AG04449 (cell line): ENCODE results near the gene ZBTB7B.

Source experiments
- CTCF ChIA-PET: fragments of 350-600 bp; formaldehyde crosslinking; extraction: SDS; loops from one replicate; lab custom pipeline; 2021; ENCODE audit warnings: antibody characterized with exemption; lab: Yijun Ruan, JAX
- POLR2A ChIA-PET: fragments of 400-600, 350-600 bp; formaldehyde crosslinking; extraction: SDS; loops from one replicate; lab custom pipeline; 2020; ENCODE audit warnings: antibody characterized with exemption, inconsistent platforms; lab: Yijun Ruan, JAX
- DNase-seq: peaks from one replicate; pipeline ENCODE4 v3.0.0-alpha.2; 2010; ENCODE audit warnings: low read depth, low spot score
- H3K4me3 ChIP-seq: 2 replicates; pipeline ENCODE4 v1.5.1; 2011; ENCODE audit warnings: low read depth, mild to moderate bottlenecking, control low read depth, low read length
- TF ChIP-seq, protein P1 (sequence below): IDR thresholded peaks from one replicate; pipeline ENCODE4 v1.5.1; 2011; ENCODE audit warnings: mild to moderate bottlenecking, moderate library complexity, low read length, control low read depth, inconsistent platforms; ENCODE audit not compliant: insufficient read depth; ENCODE audit errors: missing control alignments

Gene ZBTB7B

DNA sequence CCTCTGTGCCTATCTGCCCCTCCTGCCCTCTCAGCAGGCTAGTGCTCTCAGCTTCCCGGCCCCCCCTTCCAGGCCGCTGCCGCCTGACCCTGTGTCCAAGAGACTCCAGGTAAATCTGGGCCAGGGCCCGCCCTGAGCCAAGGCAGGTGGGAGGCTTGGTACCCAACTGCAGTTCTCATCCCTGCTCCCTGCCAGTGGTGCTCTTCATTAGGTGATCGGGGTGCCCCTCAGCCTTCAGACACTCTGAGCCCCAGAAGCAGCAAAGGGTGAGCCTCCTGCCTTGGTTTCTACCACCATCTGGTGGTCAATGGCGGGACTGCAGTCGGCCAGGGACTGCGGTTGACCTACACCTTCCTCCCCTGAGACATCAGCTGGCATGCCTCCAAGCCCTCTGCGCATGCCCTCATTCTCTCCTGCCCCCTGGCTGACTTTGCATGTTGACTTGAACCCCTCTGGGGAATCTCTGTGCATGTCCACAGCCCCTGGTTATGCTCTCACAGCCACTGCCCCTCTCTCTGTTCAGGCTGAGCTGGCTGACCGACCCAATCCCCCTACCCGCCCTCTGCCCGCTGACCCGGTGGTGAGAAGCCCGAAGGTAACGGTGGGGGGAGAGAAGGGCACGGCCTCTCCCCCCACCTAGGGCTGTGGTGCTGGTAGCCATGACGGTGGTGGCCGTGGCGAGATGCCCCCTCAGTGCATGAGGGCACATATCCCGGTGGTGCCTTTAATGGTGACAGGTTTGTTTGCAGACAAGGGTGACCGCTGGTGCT is 59.0 kb downstream of the ZBTB7B start:
- DNase-seq = no peak
- ChIA-PET POLR2A (no interaction called here), CTCF (interaction anchor here (0.6 to 17.3 kb wide), 33 partner anchors 13 to 582 kb away, joined by 3 to 433 read pairs (median 4); partner anchors contain the start of genes ADAM15, DCST1, DCST2 and EFNA3)
- H3K4me3 ChIP-seq = no peak overlapping the region
- TF ChIP-seq, protein P1, sequence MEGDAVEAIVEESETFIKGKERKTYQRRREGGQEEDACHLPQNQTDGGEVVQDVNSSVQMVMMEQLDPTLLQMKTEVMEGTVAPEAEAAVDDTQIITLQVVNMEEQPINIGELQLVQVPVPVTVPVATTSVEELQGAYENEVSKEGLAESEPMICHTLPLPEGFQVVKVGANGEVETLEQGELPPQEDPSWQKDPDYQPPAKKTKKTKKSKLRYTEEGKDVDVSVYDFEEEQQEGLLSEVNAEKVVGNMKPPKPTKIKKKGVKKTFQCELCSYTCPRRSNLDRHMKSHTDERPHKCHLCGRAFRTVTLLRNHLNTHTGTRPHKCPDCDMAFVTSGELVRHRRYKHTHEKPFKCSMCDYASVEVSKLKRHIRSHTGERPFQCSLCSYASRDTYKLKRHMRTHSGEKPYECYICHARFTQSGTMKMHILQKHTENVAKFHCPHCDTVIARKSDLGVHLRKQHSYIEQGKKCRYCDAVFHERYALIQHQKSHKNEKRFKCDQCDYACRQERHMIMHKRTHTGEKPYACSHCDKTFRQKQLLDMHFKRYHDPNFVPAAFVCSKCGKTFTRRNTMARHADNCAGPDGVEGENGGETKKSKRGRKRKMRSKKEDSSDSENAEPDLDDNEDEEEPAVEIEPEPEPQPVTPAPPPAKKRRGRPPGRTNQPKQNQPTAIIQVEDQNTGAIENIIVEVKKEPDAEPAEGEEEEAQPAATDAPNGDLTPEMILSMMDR = peak; percentile 93

DNA sequence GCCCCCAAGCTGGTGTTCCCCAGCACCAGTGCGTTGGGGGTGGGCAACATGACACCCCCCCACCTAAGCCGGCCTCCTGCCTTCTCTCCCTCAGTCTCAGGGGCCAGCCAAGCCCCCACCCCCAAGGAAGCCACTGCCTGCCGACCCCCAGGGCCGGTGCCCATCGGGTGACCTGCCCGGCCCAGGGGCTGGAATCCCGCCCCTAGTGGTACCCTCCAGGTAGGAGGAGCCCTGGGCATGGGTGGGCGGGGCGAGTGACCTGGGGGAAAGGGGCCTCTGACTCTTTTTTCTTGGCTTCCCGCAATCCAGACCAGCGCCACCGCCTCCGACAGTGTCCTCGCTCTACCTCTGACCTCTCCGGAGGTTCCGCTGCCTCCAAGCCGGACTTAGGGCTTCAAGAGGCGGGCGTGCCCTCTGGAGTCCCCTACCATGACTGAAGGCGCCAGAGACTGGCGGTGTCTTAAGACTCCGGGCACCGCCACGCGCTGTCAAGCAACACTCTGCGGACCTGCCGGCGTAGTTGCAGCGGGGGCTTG is 59.6 kb downstream of the ZBTB7B start:
- POLR2A ChIA-PET = no interaction called here
- no peak for DNase-seq
- TF ChIP-seq, protein P1 = no peak
- no peak overlapping the region for H3K4me3 ChIP-seq
- CTCF ChIA-PET = interaction anchor here (0.6 to 17.3 kb wide), 26 partner anchors 12 to 583 kb away, joined by 3 to 433 read pairs (median 4); partner anchors contain the start of genes ADAM15, DCST1, DCST2 and EFNA3

GRCh38 chr1:155062702-155063411 is 60.3 kb downstream of the ZBTB7B start:
- CTCF ChIA-PET = interaction anchor here (1.3 to 17.3 kb wide), 7 partner anchors 12 to 110 kb away, joined by 3 to 433 read pairs (median 14); partner anchors contain the start of genes ADAM15, EFNA3 and KRTCAP2
- peak overlapping the region; percentile 96 for H3K4me3 ChIP-seq
- DNase-seq = no peak
- TF ChIP-seq, protein P1 = peak; percentile 83
- POLR2A ChIA-PET = no interaction called here

GRCh38 chr1:155063550-155064110 is 61.0 kb downstream of the ZBTB7B start, which contains the start of gene EFNA4:
EFNA4 (plus strand) TSS chr1:155063740; CDS start chr1:155063824, 84 bp downstream.
- POLR2A ChIA-PET = no interaction called here
- CTCF ChIA-PET = interaction anchor here (1.3 to 17.3 kb wide), 8 partner anchors 11 to 109 kb away, joined by 3 to 433 read pairs (median 8); partner anchors contain the start of genes ADAM15, EFNA3 and KRTCAP2
- TF ChIP-seq, protein P1 = no peak
- no peak for DNase-seq
- H3K4me3 ChIP-seq = peak within 1 kb of the TSS; percentile 96

DNA sequence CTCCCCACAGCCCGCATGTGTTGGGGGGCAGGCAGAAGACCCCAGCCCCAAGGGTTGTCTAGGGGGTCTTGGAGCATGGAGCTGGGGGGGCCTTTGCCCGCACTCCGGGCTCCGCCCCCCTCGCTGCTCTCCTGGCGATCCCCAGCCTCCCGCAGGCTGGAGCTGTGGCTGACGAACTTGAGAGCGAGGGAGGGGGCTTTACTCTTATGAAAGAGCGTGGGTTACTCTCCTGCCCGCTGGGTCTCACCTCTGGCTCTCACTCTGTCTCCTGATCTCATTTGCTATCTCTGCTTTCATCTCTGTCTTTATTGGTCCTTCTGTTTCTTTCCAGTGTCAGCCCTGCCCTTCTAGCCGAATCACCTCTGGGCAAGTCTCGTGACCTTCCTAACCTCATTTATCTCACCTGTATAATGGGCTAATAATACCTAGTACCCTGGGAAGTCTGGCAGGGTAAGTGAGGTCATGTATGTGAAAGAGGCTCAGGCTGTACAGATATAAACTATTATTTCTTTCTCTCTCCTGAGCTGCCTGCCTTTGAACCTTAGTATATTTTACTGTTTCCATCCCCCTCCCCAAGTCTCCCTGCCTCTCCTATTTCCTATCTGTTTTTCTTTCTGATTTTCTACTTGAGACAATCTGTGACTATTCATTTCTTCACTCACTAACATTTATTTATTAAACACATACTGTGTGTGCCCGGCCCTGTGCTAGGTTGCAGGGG is 61.7 kb downstream of the ZBTB7B start:
- peak overlapping the region; percentile 96 for H3K4me3 ChIP-seq
- ChIA-PET CTCF (interaction anchor here (0.9 to 17.3 kb wide), 9 partner anchors 10 to 109 kb away, joined by 3 to 433 read pairs (median 7); partner anchors contain the start of genes ADAM15, EFNA3 and KRTCAP2), POLR2A (no interaction called here)
- DNase-seq = no peak
- TF ChIP-seq, protein P1 = no peak
